DOHH2 (cell line): ENCODE data around the gene USP34.

ENCODE experiments used
- H3F3A ChIP-seq: fragments of 200-600 bp; sonication (generic), shearing (Covaris generic); 2 replicates; pipeline ENCODE4 v1.6.0; 2016; ENCODE audit warnings: antibody characterized with exemption, mild to moderate bottlenecking; ENCODE audit not compliant: control insufficient read depth, insufficient read depth
- H3K27ac ChIP-seq: fragments of 200-600 bp; sonication (generic); 2 replicates; pipeline ENCODE4 v1.5.1; 2014; ENCODE audit warnings: low read depth, mild to moderate bottlenecking, low read length, moderate library complexity
- H3K27me3 ChIP-seq: fragments of 200-600 bp; sonication (generic); 2 replicates; pipeline ENCODE4 v1.6.1; 2014; ENCODE audit warnings: mild to moderate bottlenecking, low read length, mixed read lengths; ENCODE audit not compliant: control insufficient read depth
- H3K36me3 ChIP-seq: fragments of 200-600 bp; sonication (generic); 2 replicates; pipeline ENCODE4 v1.6.1; 2014; ENCODE audit warnings: mild to moderate bottlenecking, low read length, moderate library complexity, mixed read lengths; ENCODE audit not compliant: control insufficient read depth
- H3K4me1 ChIP-seq: fragments of 200-600 bp; sonication (generic); 2 replicates; pipeline ENCODE4 v1.6.1; 2014; ENCODE audit warnings: mild to moderate bottlenecking, low read length, mixed read lengths; ENCODE audit not compliant: control insufficient read depth
- H3K4me2 ChIP-seq: fragments of 200-600 bp; sonication (generic); 2 replicates; pipeline ENCODE4 v1.6.0; 2014; ENCODE audit warnings: mild to moderate bottlenecking, low read length, moderate library complexity
- H3K4me3 ChIP-seq: fragments of 200-600 bp; sonication (generic); 2 replicates; pipeline ENCODE4 v1.5.1; 2014; ENCODE audit warnings: mild to moderate bottlenecking, low read length, mixed read lengths
- H3K79me2 ChIP-seq: fragments of 200-600 bp; sonication (generic); 2 replicates; pipeline ENCODE4 v1.6.1; 2014; ENCODE audit warnings: mild to moderate bottlenecking, low read length, mixed read lengths; ENCODE audit not compliant: control insufficient read depth
- H3K9me2 ChIP-seq: fragments of 200-600 bp; sonication (generic); replicated peaks from 2 replicates; pipeline ENCODE4 v1.6.1; 2014; ENCODE audit warnings: mild to moderate bottlenecking, low read length, mixed read lengths; ENCODE audit not compliant: control insufficient read depth
- H3K9me3 ChIP-seq: fragments of 200-600 bp; sonication (generic); 2 replicates; pipeline ENCODE4 v1.6.1; 2014; ENCODE audit warnings: antibody characterized with exemption, low read length, mixed read lengths; ENCODE audit not compliant: control insufficient read depth, insufficient read depth
- H4K20me1 ChIP-seq: fragments of 200-600 bp; sonication (generic); 2 replicates; pipeline ENCODE4 v1.6.0; 2014; ENCODE audit warnings: low read depth, mild to moderate bottlenecking, antibody characterized with exemption, low read length, moderate library complexity; ENCODE audit not compliant: control insufficient read depth, insufficient read depth
- CTCF ChIP-seq: fragments of 200-600 bp; sonication (generic); IDR thresholded peaks from one replicate; pipeline ENCODE4 v1.5.1; 2014; ENCODE audit warnings: antibody characterized with exemption, mild to moderate bottlenecking, low read depth, low read length; ENCODE audit not compliant: poor library complexity, severe bottlenecking
- EZH2phosphoT487 ChIP-seq: fragments of 200-600 bp; sonication (generic); IDR thresholded peaks from 2 replicates; pipeline ENCODE4 v1.6.1; 2017; ENCODE audit warnings: borderline replicate concordance, mild to moderate bottlenecking, antibody characterized with exemption, low read length, moderate library complexity, mixed read lengths

Gene USP34

GRCh38 chr2:61320181-61320580 is 150.7 kb downstream of the USP34 start:
- no peaks in the 10 kb centered on the region for H3K9me3 ChIP-seq
- peaks cover 64% of the 10 kb centered on the region for H3K36me3 ChIP-seq
- no peaks in the 10 kb centered on the region for H3K4me1 ChIP-seq
- no peaks in the 10 kb centered on the region for H3K9me2 ChIP-seq
- no peak overlapping the region for H3K27ac ChIP-seq
- H3K4me3 ChIP-seq, result no peak overlapping the region
- H3K27me3 ChIP-seq, result no peaks in the 10 kb centered on the region
- H3K4me2 ChIP-seq, result no peak overlapping the region
- TF ChIP-seq CTCF (no peak), EZH2phosphoT487 (no peak)
- no peaks in the 10 kb centered on the region for H3K79me2 ChIP-seq
- no peaks in the 10 kb centered on the region; the same call in 1 of the 2 replicates for H3F3A ChIP-seq
- H4K20me1 ChIP-seq, result no peaks in the 10 kb centered on the region

- Histone ChIP-seq H3K4me1 (no peaks in the 10 kb centered on the region), H3K9me3 (no peaks in the 10 kb centered on the region), H3K4me2 (no peak overlapping the region)
Measured at GRCh38 chr2:61318553-61318952, 152.3 kb downstream of the USP34 start.

GRCh38 chr2:61295981-61296380 is 174.9 kb downstream of the USP34 start:
- Histone ChIP-seq H3K36me3 (peaks cover 81% of the 10 kb centered on the region), H3K79me2 (no peaks in the 10 kb centered on the region), H3K27ac (no peak overlapping the region), H3K4me1 (peaks cover 15% of the 10 kb centered on the region), H3K9me3 (no peaks in the 10 kb centered on the region), H3K4me3 (no peak overlapping the region), H4K20me1 (no peaks in the 10 kb centered on the region), H3K4me2 (no peak overlapping the region), H3K27me3 (no peaks in the 10 kb centered on the region), H3K9me2 (no peaks in the 10 kb centered on the region), H3F3A (no peaks in the 10 kb centered on the region)
- TF ChIP-seq EZH2phosphoT487 (no peak), CTCF (no peak)

More at GRCh38 chr2:61318553-61318952, 152.3 kb downstream of the USP34 start:
- Histone ChIP-seq H3K27ac (no peak overlapping the region), H3K36me3 (peaks cover 69% of the 10 kb centered on the region), H3K9me2 (no peaks in the 10 kb centered on the region), H4K20me1 (no peaks in the 10 kb centered on the region), H3K79me2 (no peaks in the 10 kb centered on the region), H3F3A (no peaks in the 10 kb centered on the region; the same call in 1 of the 2 replicates), H3K27me3 (no peaks in the 10 kb centered on the region), H3K4me3 (no peak overlapping the region)
- TF ChIP-seq CTCF, result no peak
- no peak for TF ChIP-seq EZH2phosphoT487
